Left lobe of liver (tissue), 2 donors: ENCODE data around the gene PAK5. TPM values are rescaled to one million over a fixed set of nuclear protein-coding genes. Genes with fewer than 3 reads are reported as not detected.

Experiments
- ATAC-seq: fragments of 200-7000 bp; cut with Tn5 transposase; one replicate; pipeline ENCODE4 v1.9.1; 2020; ENCODE audit warnings: mild to moderate bottlenecking, moderate library complexity
- DNase-seq: peaks from one replicate; pipeline ENCODE4 v3.0.0-alpha.2; 2020; ENCODE audit warnings: low spot score
- total RNA-seq: library from RNA; stranded (reverse); gene quantifications from one replicate; pipeline ENCODE4 v1.2.1, GENCODE V29; 2021
- donor health status: DM: no; HTN: no; CAD: no; lungs with moderate emphysema.
- donor health status: DM: no; HTN: yes; CAD: no.

PAK5 gene
- total RNA-seq, 1 donor from 2014 or later: 0.08 TPM

DNA sequence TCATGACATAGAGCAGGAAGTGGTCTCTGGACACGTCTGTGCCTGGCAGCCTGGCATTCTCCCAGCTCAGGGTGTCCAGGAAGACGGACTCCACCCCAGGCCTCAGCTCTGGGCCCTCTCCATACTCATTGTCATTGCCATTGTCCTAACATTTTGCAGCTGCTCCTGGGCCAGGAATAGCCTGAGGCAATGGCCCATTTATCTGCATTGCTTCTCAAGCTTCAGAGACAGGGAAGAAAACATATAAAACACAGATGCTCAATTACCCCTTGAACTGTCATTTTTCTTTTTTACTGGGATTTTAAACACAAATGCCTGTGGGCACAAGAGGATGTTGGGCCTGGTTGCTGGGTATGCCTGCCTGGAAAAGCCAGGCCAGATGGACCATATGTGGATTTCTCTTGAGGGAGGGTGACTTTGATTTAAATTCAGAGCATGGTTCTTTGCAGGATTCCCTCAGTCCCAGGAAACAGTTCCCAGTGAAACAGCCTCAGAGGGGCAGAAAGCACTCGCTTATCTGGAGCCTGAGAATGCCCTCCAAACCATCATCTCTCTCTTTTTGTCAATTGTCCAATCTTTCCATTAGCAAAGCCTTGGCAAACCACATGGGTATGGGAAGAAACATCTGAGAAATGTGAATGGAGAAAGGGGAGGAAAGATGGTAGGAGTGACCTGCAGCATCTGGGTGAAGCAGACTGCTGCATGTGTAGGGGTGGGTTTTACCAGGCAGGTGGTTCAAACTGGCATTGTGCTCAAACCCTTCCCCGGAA lies 306.6 kb downstream of the PAK5 start:
- ATAC-seq: no peak
- no peak for DNase-seq

DNA sequence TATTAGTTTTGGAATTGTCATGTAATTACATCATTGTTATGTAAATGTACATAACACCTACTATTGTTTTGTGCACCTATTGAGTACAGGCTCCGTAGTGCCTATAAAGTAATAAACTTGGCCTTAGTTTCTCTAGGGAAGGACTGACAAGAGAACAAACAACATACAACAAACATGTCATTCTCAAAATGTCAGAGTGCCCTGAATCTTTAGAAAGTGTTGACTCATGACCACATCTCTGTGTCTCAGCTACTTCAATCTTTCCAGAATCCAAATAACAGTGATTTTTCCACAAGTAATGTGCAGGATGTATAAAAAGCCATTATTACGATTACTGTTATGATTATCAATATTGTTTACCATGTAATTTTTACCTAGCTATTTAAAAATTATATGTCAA lies 307.3 kb downstream of the PAK5 start:
- DNase-seq (no peak), ATAC-seq (no peak)

DNA sequence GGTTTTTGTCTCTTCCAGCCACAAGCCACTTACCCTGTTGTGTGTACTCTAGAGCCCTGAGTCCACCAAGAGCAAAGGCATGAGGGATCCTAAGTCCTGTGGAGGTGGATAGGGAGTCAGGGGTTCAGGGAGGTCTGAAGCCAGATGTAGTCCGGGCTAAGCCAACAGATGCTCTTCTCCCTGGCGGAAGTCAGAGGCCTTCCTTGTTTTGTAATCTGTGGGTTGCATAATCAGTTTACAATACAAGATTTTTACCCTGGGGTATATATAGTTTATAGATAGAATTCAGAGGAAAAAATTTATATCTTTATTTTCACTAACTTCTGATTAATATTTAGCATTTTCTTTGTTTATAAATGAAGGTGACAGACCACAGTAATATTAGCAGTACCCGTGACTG lies 315.2 kb downstream of the PAK5 start:
- ATAC-seq (no peak), DNase-seq (no peak)

DNA sequence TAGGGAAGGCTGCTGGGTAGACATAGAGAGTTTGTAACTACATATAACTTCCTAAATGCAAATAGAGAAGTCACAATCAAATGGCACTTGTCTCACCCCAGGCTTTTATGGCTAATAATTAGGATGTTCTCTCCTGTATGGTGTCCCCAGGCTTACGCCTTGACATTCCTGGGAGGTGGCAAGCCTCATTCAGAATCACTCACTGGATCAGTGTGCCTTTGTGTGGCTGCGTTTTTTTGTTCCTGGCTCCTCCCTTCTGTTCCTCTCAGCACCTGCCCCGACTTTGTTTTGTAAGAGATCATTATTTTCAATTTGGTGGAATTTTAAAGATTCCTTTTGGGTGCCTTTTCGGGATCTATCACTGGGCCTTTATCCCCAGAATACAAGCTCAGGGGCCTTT lies 318.8 kb downstream of the PAK5 start:
- no peak for DNase-seq
- no peak for ATAC-seq

GRCh38 chr20:9518576-9519175 lies 320.2 kb downstream of the PAK5 start:
- ATAC-seq (no peak), DNase-seq (no peak)

DNA sequence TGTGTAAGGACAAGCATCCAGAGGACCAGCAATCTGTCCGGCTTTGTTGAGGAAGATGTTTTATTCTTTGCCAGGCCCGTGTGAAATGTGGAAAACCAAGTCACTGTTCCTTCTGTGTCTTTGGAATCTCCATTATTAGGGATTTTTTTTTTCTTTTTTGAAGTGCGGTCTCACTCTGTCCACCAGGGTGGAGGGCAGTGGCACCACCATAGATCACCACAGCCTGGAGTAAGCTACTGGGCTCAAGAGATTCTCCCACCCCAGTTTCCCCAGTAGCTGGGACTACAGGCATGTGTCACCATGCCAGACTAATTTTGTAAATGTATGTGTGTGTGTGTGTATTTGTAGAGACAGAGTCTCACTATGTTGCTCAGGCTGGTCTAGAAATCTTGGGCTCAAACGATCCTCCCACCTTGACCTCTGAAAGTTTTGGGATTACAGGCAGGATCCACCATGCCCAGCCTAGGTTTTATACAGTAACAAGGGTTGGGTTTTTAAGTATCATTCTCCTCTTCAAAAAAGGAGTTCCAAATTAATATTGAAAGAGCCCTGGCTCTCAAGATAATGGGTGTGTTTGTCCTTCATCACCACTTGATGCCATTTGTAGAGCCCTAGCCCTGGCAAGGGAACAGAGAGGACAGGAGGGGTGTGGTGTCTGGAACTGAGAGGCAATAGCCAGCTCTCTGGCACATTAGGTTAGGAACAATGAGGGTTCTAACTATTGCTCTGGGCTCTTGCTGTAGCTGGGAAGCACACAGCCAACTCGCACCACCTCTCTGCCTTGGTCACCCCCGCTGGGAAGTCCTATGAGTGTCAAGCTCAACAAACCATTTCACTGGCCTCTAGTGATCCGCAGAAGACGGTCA lies 321.3 kb downstream of the PAK5 start:
- ATAC-seq: no peak
- no peak for DNase-seq

- no peak for ATAC-seq
- DNase-seq: no peak
These were observed 322.5 kb downstream of the PAK5 start for GRCh38 chr20:9516234-9516871.

DNA sequence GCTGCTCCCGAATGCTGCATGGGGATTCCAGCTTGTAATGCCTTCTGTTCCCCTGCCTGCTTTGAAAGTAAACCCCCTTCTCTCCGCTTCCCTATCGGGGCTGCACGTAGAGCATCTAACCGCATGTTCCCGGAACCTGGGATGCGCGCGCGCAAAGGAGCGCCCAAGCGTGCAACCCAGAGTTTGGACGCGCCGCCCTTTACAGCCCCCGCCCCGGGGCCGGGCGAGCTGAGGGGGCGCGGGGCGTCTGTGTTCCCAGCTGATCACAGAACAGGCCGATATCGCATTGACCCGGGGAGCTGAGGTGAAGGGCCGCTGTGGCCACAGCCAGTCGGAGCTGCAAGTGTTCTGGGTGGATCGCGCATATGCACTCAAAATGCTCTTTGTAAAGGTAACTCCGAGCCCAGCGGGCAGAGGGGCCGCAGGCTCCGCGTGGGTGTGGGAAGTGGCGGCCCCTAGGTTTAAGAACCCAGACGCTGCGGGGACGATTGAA lies 323.1 kb downstream of the PAK5 start:
- DNase-seq: no peak
- ATAC-seq: no peak

- DNase-seq (no peak), ATAC-seq (no peak)
These were observed 323.7 kb downstream of the PAK5 start for GRCh38 chr20:9515214-9515585.

DNA sequence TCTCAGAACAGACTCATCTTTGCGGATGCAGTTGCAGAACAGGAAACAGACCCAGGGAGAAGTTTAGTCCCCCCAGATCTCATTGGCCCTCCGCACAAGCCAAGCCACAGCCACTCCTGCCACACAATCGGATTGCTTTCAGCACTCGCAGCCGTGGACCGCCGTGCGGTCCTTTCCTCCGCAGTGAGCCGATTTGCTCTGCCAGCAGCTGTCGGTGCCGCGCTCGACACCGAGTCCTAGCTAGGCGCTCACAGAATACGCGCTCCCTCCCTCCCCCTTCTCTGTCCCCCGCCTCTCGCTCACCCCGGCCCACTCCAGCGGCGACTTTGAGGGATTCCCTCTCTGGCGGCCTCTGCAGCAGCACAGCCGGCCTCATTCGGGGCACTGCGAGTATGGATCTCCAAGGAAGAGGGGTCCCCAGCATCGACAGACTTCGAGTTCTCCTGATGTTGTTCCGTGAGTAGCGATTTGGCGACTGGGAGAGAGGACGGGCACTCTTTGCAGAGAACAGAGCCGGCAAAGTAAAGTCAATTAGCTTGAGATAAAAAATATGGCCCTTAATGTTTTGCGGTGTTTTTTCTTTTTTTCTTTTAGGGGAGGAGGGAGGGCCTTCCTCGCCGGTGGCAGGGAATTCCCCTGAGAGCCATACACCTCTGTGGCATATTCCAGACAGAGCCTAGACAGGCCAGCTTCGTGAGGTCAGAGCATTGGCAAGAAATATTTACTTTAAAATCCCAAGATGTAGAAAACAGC lies 324.2 kb downstream of the PAK5 start, which contains the start of gene LAMP5:
Gene LAMP5 (plus strand): TSS at position 130 of the 753 bp plus-strand sequence. CDS start 263 bp downstream, at position 393.
- no peak for ATAC-seq
- no peak for DNase-seq

DNA sequence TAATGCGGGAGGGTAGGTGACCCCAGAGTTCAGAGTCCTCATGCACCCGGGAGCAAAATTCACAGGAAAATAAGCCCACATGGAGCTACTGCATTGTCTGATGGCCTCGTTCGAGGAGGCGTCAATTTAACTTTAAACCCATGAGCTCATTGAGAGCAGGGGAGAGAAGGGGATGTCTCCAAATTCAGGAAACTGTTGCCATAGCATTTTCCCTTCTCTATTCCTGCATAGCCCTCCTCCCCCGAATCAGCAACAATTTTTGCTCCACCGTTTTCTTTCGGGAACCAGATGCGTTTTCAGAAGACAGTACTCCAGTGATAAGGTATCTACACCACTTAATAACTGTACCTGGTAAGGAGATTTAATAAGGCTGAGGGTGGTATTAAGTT lies 324.8 kb downstream of the PAK5 start:
- DNase-seq (no peak), ATAC-seq (no peak)

DNA sequence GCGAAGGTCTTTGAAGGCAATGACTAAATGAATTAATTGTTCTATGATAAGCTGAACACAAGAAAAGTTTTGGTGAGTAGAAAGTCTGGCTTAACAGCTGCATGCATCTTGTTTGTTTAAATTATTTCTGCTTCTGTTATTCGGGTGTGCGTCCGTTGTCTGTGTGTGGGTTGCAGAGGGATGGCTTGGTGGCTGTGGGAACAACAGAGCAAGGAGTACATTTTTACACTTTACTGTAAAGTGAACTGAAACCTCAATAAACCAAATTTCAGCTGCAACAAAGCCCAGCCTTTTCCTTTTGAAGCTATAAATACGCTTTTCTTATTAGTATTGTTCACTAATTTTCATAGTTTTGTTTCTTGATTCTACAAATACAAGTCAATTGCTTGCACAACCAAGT lies 328.0 kb downstream of the PAK5 start:
- DNase-seq (no peak), ATAC-seq (no peak)

GRCh38 chr20:9509246-9509645 lies 329.6 kb downstream of the PAK5 start:
- DNase-seq (no peak), ATAC-seq (no peak)

DNA sequence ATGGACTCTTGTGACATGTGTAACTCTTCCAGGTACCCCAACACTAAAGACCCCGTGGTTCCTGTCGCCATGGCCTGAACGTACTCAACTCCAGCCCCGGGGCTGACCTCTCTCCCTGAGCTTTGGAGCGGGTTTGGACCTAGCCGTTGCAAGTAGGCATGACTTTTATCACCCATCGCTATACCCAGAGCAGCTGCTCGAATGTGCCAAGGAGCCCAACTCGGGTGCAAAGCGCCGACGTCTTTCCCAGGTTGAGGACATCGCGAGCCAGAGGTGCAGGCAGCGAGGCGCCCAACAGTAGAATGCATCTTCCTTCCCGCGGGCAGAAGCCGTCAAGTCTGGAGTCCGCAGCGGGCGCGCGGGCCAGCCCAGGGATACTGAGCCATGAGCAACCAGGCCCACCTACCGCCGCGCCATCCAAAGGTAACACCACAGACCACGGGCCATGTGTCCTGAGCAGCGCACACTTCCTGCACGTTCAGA lies 330.1 kb downstream of the PAK5 start:
- DNase-seq (no peak), ATAC-seq (no peak)

GRCh38 chr20:9508240-9508661 lies 330.6 kb downstream of the PAK5 start:
- DNase-seq: no peak

GRCh38 chr20:9507544-9508239 lies 331.2 kb downstream of the PAK5 start:
- DNase-seq (no peak), ATAC-seq (no peak)

More at GRCh38 chr20:9508240-9508661, 330.6 kb downstream of the PAK5 start:
- no peak for ATAC-seq

DNA sequence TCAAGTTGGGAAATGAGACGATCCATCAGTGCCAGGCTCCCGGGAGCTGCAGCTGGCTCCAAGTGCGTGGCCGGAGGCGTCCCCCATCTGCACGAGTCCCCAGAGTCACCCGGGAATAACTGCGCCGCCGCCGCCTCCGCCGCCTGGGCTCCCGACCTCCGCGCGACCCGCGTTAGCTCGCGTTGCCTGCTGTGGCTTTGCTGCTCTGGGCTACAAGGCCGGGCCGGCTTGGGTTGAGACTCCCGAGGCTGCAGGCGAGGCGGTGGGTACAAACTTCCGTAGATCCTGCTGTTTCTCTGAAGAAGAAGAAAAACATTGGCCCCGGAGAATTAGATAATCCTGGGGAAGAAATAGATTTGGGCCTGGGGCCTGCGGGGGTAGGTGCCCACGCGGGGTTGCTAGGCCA lies 331.9 kb downstream of the PAK5 start:
- ATAC-seq (no peak), DNase-seq (no peak)

- no peak for DNase-seq
These were observed 332.5 kb downstream of the PAK5 start for GRCh38 chr20:9506280-9506821.

More at GRCh38 chr20:9506280-9506821, 332.5 kb downstream of the PAK5 start:
- ATAC-seq: no peak
